OCI-LY3 (cell line): ENCODE data around the gene GSK3B.

Experiments
- H2AFZ ChIP-seq: fragments of 200-600, 300-600 bp; shearing (Covaris generic); 2 replicates; pipeline ENCODE4 v1.6.0; 2014; ENCODE audit warnings: antibody characterized with exemption, low read depth, low read length
- H3K27ac ChIP-seq: fragments of 200-600, 300-600 bp; sonication (generic); 2 replicates; pipeline ENCODE4 v1.5.1; 2014; ENCODE audit warnings: mild to moderate bottlenecking, low read length, moderate library complexity, mixed read lengths
- H3K27me3 ChIP-seq: fragments of 200-600, 300-600 bp; sonication (generic); 2 replicates; pipeline ENCODE4 v1.6.1; 2014; ENCODE audit warnings: low read depth, low read length, mixed read lengths
- H3K36me3 ChIP-seq: fragments of 200-600, 300-600 bp; sonication (generic); replicated peaks from 2 replicates; pipeline ENCODE3; 2014; ENCODE audit warnings: low read depth, low read length, mixed read lengths
- H3K4me1 ChIP-seq: fragments of 300-600, 200-600 bp; sonication (generic); 2 replicates; pipeline ENCODE4 v1.6.1; 2014; ENCODE audit warnings: low read length, mixed read lengths
- H3K4me2 ChIP-seq: fragments of 200-600, 300-600 bp; sonication (generic); 2 replicates; pipeline ENCODE4 v1.6.1; 2014; ENCODE audit warnings: low read length, mixed read lengths
- H3K4me3 ChIP-seq: fragments of 300-600, 200-600 bp; sonication (generic); 2 replicates; pipeline ENCODE4 v1.5.1; 2014; ENCODE audit warnings: antibody characterized with exemption, mild to moderate bottlenecking, low read length, moderate library complexity
- H3K79me2 ChIP-seq: fragments of 300-600, 200-600 bp; shearing (Covaris generic); 2 replicates; pipeline ENCODE4 v1.6.1; 2014; ENCODE audit warnings: mild to moderate bottlenecking, low read length, mixed read lengths
- H3K9ac ChIP-seq: fragments of 300-600, 200-600 bp; shearing (Covaris generic); 2 replicates; pipeline ENCODE4 v1.6.0; 2014; ENCODE audit warnings: mild to moderate bottlenecking, low read length, moderate library complexity
- H3K9me3 ChIP-seq: fragments of 200-600, 300-600 bp; shearing (Covaris generic); 2 replicates; pipeline ENCODE4 v1.6.1; 2014; ENCODE audit warnings: low read length, mixed read lengths; ENCODE audit not compliant: insufficient read depth
- H4K20me1 ChIP-seq: fragments of 200-600, 300-600 bp; sonication (generic); 2 replicates; pipeline ENCODE4 v1.6.1; 2016; ENCODE audit warnings: low read length, mixed read lengths; ENCODE audit not compliant: insufficient read depth
- CTCF ChIP-seq: fragments of 200-600, 300-600 bp; sonication (generic); IDR thresholded peaks from 2 replicates; pipeline ENCODE4 v1.5.1; 2014; ENCODE audit warnings: antibody characterized with exemption, low read length, low read depth
- EZH2phosphoT487 ChIP-seq: fragments of 200-600 bp; shearing (Covaris generic); IDR thresholded peaks from 2 replicates; pipeline ENCODE4 v1.6.1; 2018; ENCODE audit warnings: antibody characterized with exemption, mixed run types, low read depth

Gene GSK3B

DNA sequence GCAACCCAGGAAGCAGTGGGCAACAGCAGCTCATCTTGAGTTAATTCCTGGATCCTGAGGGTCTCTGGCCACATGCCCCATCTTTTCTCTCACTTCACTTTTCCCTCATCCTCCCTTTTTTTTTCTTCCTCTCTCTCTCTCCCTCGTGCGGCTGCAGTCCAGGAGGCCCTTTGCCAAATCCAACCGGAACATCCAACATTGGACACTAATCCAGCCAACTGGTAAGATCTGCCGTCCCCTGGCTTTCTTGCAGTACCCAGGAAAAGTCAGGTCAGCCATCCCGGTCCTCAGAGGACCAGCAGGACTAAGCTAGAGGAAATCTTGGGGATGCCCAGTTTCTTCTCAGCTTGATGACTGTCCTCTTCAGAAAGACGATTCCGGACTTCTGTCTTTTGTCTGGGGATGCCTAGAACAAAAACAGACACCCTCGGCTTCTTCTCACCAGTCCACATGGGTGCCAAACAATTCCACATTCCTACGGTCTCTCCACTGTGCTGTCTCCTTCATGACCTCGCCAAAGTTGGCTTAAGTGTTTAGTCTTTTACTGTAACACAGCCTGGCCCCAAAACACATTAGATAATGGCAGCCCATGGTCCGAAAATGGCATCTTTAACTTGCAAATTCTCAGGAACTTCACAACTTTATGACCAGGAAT lies 115.6 kb downstream of the GSK3B start:
- no peak overlapping the region for H3K4me2 ChIP-seq
- no peaks in the 10 kb centered on the region for H3K27me3 ChIP-seq
- no peak overlapping the region for H3K4me3 ChIP-seq
- H3K36me3 ChIP-seq, result no peaks in the 10 kb centered on the region
- no peak for TF ChIP-seq EZH2phosphoT487
- no peak for TF ChIP-seq CTCF
- no peak overlapping the region for H3K9ac ChIP-seq
- no peaks in the 10 kb centered on the region for H3K4me1 ChIP-seq
- H2AFZ ChIP-seq, result no peak overlapping the region
- H3K27ac ChIP-seq, result no peak overlapping the region
- no peaks in the 10 kb centered on the region for H3K9me3 ChIP-seq
- peaks cover 32% of the 10 kb centered on the region for H3K79me2 ChIP-seq
- H4K20me1 ChIP-seq, result peaks cover 17% of the 10 kb centered on the region

DNA sequence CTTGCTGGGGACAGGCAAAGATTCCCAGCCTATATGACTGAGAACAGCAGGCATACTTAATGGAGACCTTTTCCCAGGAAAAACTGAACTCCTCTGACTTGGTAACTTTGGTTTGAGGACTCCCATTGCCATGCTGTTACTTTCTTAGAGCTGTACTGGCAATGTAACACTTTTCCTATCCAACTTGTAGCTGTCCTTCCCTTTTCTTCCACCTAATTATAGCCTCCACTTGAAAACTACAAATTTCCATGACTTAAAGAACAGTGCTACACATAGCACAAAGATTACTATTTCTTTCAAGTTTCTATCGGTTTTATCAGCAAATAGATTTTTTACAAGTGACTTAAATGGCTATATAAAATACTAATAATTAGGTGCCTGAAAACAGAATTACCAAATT lies 116.9 kb downstream of the GSK3B start:
- H3K27ac ChIP-seq, result no peak overlapping the region
- no peak overlapping the region for H3K4me2 ChIP-seq
- peaks cover 15% of the 10 kb centered on the region for H4K20me1 ChIP-seq
- H3K4me3 ChIP-seq, result no peak overlapping the region
- H3K27me3 ChIP-seq, result no peaks in the 10 kb centered on the region
- no peak overlapping the region for H2AFZ ChIP-seq
- TF ChIP-seq EZH2phosphoT487 (no peak), CTCF (no peak)
- H3K4me1 ChIP-seq, result no peaks in the 10 kb centered on the region
- no peak overlapping the region for H3K9ac ChIP-seq
- H3K79me2 ChIP-seq, result peaks cover 27% of the 10 kb centered on the region
- no peaks in the 10 kb centered on the region for H3K36me3 ChIP-seq
- H3K9me3 ChIP-seq, result no peaks in the 10 kb centered on the region

- H3K79me2 ChIP-seq, result peaks cover 18% of the 10 kb centered on the region
- TF ChIP-seq EZH2phosphoT487 (no peak), CTCF (no peak)
These were observed 118.0 kb downstream of the GSK3B start for GRCh38 chr3:119976214-119976613.

GRCh38 chr3:119974656-119975055 lies 119.6 kb downstream of the GSK3B start:
- H4K20me1 ChIP-seq, result peaks cover 19% of the 10 kb centered on the region
- no peak overlapping the region for H3K4me3 ChIP-seq
- no peaks in the 10 kb centered on the region for H3K27me3 ChIP-seq
- H2AFZ ChIP-seq, result no peak overlapping the region
- no peaks in the 10 kb centered on the region for H3K36me3 ChIP-seq
- TF ChIP-seq EZH2phosphoT487 (no peak), CTCF (no peak)
- H3K9me3 ChIP-seq, result no peaks in the 10 kb centered on the region
- no peaks in the 10 kb centered on the region for H3K4me1 ChIP-seq
- no peak overlapping the region for H3K27ac ChIP-seq
- H3K4me2 ChIP-seq, result no peak overlapping the region
- H3K9ac ChIP-seq, result no peak overlapping the region
- peaks cover 23% of the 10 kb centered on the region for H3K79me2 ChIP-seq

More at GRCh38 chr3:119976214-119976613, 118.0 kb downstream of the GSK3B start:
- Histone ChIP-seq H3K27me3 (no peaks in the 10 kb centered on the region), H4K20me1 (peaks cover 12% of the 10 kb centered on the region; the same call in 1 of the 2 replicates), H3K4me3 (no peak overlapping the region), H3K9me3 (no peaks in the 10 kb centered on the region), H3K4me1 (no peaks in the 10 kb centered on the region), H3K4me2 (no peak overlapping the region), H3K9ac (no peak overlapping the region), H3K27ac (no peak overlapping the region), H2AFZ (no peak overlapping the region), H3K36me3 (no peaks in the 10 kb centered on the region)
